ENCODE results near the gene MRTFA. TPM values are rescaled to one million over a fixed set of nuclear protein-coding genes. Genes with fewer than 3 reads are reported as not detected.

Gene MRTFA
- total RNA-seq, 1 experiment from 2014 or later, result 28.0 TPM

DNA sequence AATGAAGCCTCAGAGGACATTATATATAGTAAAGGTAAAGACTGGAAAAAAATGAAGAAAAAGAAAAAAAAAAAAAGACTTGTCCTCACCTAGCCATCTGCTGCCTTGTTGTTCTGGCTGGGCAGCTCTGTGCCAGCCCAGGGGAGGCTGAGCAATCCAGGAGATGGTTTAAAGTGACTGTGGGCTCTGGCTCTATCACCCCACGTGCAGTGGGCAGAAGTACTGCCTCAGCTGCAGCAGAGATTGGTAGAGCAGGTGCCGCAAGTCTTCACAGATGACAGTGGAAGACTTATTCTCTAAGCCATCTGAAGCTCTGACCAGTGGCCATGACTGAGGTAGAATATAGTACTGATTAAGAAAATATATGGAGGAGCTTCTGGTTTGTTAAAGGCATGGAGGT is 203.9 kb downstream of the MRTFA start:
- TF ChIP-seq ZNF274 (IDR thresholded peaks at IDR 0.05; ENCODE audit: low read depth, low read length) (no peak), FOSL1 (IDR thresholded peaks at IDR 0.05; ENCODE audit: low read depth) (no peak), POLR2AphosphoS5 (IDR thresholded peaks at IDR 0.05; ENCODE audit: low read depth, low read length) (no peak), ELF1 (IDR thresholded peaks at IDR 0.05; ENCODE audit: borderline replicate concordance, low read depth) (no peak), CTCF (IDR thresholded peaks at IDR 0.05 in 2 of 3, conservative IDR thresholded peaks at IDR 0.05 in 1 of 3; ENCODE audit: borderline replicate concordance in 1 of 3, insufficient read depth in 1 of 3, low read depth in 2 of 3, low read length in 2 of 3) (no peak), ZBTB33 (IDR thresholded peaks at IDR 0.05; ENCODE audit: extremely low read depth, insufficient replicate concordance, low read length) (no peak), SP1 (IDR thresholded peaks at IDR 0.05; ENCODE audit: low read depth) (no peak), SRF (IDR thresholded peaks at IDR 0.05; ENCODE audit: low read depth) (no peak), REST (IDR thresholded peaks at IDR 0.05; ENCODE audit: low read depth) (no peak), EZH2 (IDR thresholded peaks at IDR 0.05) (no peak), ZFX (IDR thresholded peaks at IDR 0.05) (no peak)
- peaks cover 0 to 4% of the 10 kb centered on the region in 2 experiments; a peak in 1 of 4 replicates for H3K36me3 ChIP-seq (ENCODE audit: control insufficient read depth in 1 of 2, insufficient read depth in 2 of 2, low read length in 2 of 2)
- H3K4me3 ChIP-seq (replicated peaks in 1 of 2; ENCODE audit: low read depth in 1 of 2, low read length in 2 of 2), result no peak overlapping the region
- intact Hi-C loops (cut with micrococcal nuclease), result loop anchor here (10.0 kb wide), 1 partner anchor 332 kb away; no protein-coding TSS in a partner anchor
- ChIA-PET POLR2A (no interaction called here), RAD21 (ENCODE audit: low non-redundant PET in 1 of 2, low total read pairs in 2 of 2, uncharacterized antibody in 2 of 2, unreplicated experiment in 2 of 2) (no interaction called here), CTCF (no interaction called here)
- no peak overlapping the region for H3K4me2 ChIP-seq (ENCODE audit: low read length)
- H3K79me2 ChIP-seq (ENCODE audit: insufficient read depth, low read length), result 0 out of 2 replicates have a peak, but pooled peaks cover 3% of the 10 kb centered on the region
- no peaks in the 10 kb centered on the region for H3K9me3 ChIP-seq (ENCODE audit: control insufficient read depth in 1 of 2, insufficient read depth in 1 of 2, low read depth in 1 of 2, low read length in 2 of 2)
- ATAC-seq (no peak), DNase-seq (ENCODE audit: low read depth, low spot score) (no peak)
- H3K9ac ChIP-seq (ENCODE audit: low read length), result no peak overlapping the region
- H3K9me2 ChIP-seq (ENCODE audit: insufficient read depth), result no peaks in the 10 kb centered on the region
- no peak overlapping the region for H3K27ac ChIP-seq (ENCODE audit: low read depth, low read length)
- no peaks in the 10 kb centered on the region for H3K27me3 ChIP-seq (ENCODE audit: insufficient read depth, low read length)
- H4K20me1 ChIP-seq (ENCODE audit: insufficient read depth), result no peaks in the 10 kb centered on the region
- no TSS peak for BruUV-seq (replicated peaks)
- H2AFZ ChIP-seq (ENCODE audit: low read depth, low read length, poor library complexity, severe bottlenecking), result no peak overlapping the region
- H3K4me1 ChIP-seq (ENCODE audit: control insufficient read depth in 1 of 2, insufficient read depth in 2 of 2, low read length in 2 of 2), result peaks cover 0 to 2% of the 10 kb centered on the region in 2 experiments; a peak in 1 of 4 replicates
